Dendritic cell treated with granulocyte-macrophage colony-stimulating factor and Interleukin-4, amounts not matched to agents 40 ng/mL and 50 ng/mL, for 4 days (primary cell): ENCODE measurements around the gene EFCAB8.

ENCODE experiments used
- H3K27ac Mint-ChIP-seq: one replicate; pipeline ENCODE4 v1.8.0; 2022; ENCODE audit warnings: mild to moderate bottlenecking, mixed read lengths
- H3K27me3 Mint-ChIP-seq: one replicate; pipeline ENCODE4 v1.8.0; 2022; ENCODE audit warnings: mild to moderate bottlenecking, mixed read lengths
- H3K36me3 Mint-ChIP-seq: one replicate; pipeline ENCODE4 v1.8.0; 2022; ENCODE audit warnings: low read depth, mixed read lengths
- H3K4me1 Mint-ChIP-seq: one replicate; pipeline ENCODE4 v1.8.0; 2022; ENCODE audit warnings: low read depth, mixed read lengths
- H3K4me3 Mint-ChIP-seq: one replicate; pipeline ENCODE4 v1.8.0; 2022; ENCODE audit warnings: mild to moderate bottlenecking, moderate library complexity, mixed read lengths
- H3K9me3 Mint-ChIP-seq: one replicate; pipeline ENCODE4 v1.8.0; 2022; ENCODE audit warnings: mixed read lengths
- intact Hi-C: fragments of 100-400 bp; cut with micrococcal nuclease; formaldehyde crosslinking; loops from one replicate; pipeline ENCODE4 v1.15.0; 2022

EFCAB8 gene

DNA sequence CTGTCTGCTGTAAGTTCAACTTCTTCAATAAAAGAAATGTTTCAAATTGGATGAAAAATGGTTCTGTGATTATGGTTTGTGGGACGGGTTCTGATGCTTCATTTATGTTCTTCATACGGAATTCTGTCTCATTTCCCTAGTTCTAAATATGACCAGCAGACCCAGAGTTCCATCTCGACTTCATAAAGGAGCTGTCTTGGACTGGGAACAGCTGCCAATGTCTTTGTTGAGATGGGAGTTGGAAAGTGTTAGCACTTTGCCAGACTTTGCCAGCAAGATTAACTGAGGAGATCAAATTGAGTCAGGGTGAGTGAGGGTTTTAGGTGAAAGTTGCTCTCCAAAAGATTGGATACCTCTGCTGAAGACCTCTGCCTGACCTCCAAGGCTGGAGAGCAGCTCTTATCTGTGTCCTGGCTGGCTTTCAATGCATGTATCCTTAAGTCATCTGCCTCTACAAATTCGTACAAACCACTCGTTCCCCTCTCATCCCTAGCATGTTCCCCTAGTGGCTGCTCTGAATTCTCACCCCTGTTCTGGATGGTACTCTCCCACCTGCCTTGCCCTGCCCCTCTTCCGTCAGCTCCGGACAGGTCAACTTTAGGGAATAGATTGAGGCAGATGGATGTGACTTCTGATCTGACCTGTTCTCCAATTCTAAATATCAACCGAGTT lies at the start of gene EFCAB8:
TSS of gene EFCAB8 (plus strand) at position 223 of the 672 bp plus-strand sequence. CDS start 4,870 bp downstream, outside the sequence.
- Mint-ChIP-seq H3K4me1 (no peaks in the 10 kb centered on the region), H3K9me3 (no peaks in the 10 kb centered on the region), H3K27me3 (peaks cover 1% of the 10 kb centered on the region), H3K36me3 (peaks cover 49% of the 10 kb centered on the region), H3K4me3 (no peak within 1 kb of the TSS), H3K27ac (no peak within 1 kb of the TSS)
- intact Hi-C loops, result no loop called here

GRCh38 chr20:32809907-32810306 lies 48.8 kb upstream of the EFCAB8 start:
- H3K36me3 Mint-ChIP-seq, result no peaks in the 10 kb centered on the region
- H3K27me3 Mint-ChIP-seq, result no peaks in the 10 kb centered on the region
- H3K4me1 Mint-ChIP-seq, result no peaks in the 10 kb centered on the region
- H3K27ac Mint-ChIP-seq, result no peak overlapping the region
- no peak overlapping the region for H3K4me3 Mint-ChIP-seq
- H3K9me3 Mint-ChIP-seq, result no peaks in the 10 kb centered on the region
- intact Hi-C loops, result no loop called here

- Mint-ChIP-seq H3K4me1 (no peaks in the 10 kb centered on the region), H3K9me3 (no peaks in the 10 kb centered on the region), H3K27ac (no peak overlapping the region)
Observed at GRCh38 chr20:32810941-32811340, 47.8 kb upstream of the EFCAB8 start.

DNA sequence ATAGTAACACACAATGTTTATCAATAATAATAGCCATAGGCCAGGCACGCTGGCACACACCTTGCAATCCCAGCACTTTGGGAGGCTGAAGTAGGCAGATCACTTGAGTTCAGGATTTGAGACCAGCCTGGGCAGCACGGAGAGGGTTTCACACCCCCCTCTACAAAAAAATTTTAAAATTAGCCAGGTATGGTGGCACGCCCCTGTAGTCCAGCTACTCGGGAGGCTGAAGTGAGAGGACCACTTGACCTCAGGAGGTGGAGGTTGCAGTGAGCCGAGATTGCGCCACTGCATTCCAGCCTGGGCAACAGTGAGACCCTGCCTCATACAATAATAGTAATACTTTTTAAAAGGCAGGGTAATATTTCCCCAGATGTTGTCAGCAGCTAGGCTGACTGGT lies 46.8 kb upstream of the EFCAB8 start:
- intact Hi-C loops, result no loop called here
- Mint-ChIP-seq H3K27ac (no peak overlapping the region), H3K36me3 (no peaks in the 10 kb centered on the region), H3K27me3 (no peaks in the 10 kb centered on the region), H3K9me3 (no peaks in the 10 kb centered on the region), H3K4me1 (no peaks in the 10 kb centered on the region), H3K4me3 (no peak overlapping the region)

More at GRCh38 chr20:32810941-32811340, 47.8 kb upstream of the EFCAB8 start:
- H3K36me3 Mint-ChIP-seq, result no peaks in the 10 kb centered on the region
- no peaks in the 10 kb centered on the region for H3K27me3 Mint-ChIP-seq
- intact Hi-C loops, result no loop called here
- no peak overlapping the region for H3K4me3 Mint-ChIP-seq

DNA sequence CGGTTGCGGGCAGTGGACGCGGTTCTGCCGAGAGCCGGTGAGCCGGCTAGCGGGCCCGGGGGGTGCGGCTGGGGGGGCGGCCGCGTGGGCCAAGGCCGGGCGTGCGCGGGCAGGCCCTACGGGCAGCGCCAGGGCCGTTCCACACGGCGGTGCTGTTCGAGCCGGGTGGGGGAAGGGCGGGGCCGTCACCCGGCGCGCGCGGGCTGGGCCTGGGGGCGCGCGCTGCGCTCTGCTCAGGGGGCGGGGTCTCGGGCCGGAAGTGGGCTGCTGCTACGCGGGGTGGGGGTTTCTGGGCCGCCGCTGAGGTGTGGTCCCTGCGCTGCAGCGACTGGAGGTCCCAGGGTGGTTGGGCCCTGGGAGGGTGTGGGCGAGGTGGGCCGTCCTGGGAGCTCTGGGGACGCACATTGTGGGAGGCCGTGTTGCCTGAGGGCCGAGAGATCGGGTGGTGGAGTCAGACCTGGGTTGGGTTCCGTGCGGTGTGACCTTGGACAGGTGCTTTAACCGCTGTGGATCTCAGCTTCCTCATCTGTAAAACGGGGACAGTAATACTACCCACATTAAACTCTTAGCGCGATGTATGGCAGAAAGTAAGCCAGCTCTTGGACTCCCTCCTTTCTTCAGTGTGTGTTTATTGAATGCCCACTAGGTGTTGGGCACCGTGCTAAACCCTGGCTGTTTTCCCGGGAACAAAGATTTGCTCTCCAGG lies 38.6 kb upstream of the EFCAB8 start:
- H3K27me3 Mint-ChIP-seq, result no peaks in the 10 kb centered on the region
- peaks cover 40% of the 10 kb centered on the region for H3K4me1 Mint-ChIP-seq
- peak overlapping the region; percentile 90 for H3K27ac Mint-ChIP-seq
- intact Hi-C loops, result loop anchor here (1.0 kb wide), 1 partner anchor 10 kb away; no protein-coding TSS in a partner anchor
- H3K9me3 Mint-ChIP-seq, result no peaks in the 10 kb centered on the region
- H3K36me3 Mint-ChIP-seq, result peaks cover 17% of the 10 kb centered on the region
- peak overlapping the region; percentile 87 for H3K4me3 Mint-ChIP-seq

GRCh38 chr20:32820698-32821377 lies 37.9 kb upstream of the EFCAB8 start:
- Mint-ChIP-seq H3K27ac (peak overlapping the region; percentile 90), H3K4me3 (peak overlapping the region; percentile 87), H3K27me3 (no peaks in the 10 kb centered on the region), H3K4me1 (peaks cover 40% of the 10 kb centered on the region), H3K36me3 (peaks cover 24% of the 10 kb centered on the region), H3K9me3 (no peaks in the 10 kb centered on the region)
- intact Hi-C loops, result loop anchor here (1.0 kb wide), 1 partner anchor 9 kb away; no protein-coding TSS in a partner anchor

GRCh38 chr20:32822225-32822624 lies 36.5 kb upstream of the EFCAB8 start:
- H3K4me3 Mint-ChIP-seq, result no peak overlapping the region
- H3K36me3 Mint-ChIP-seq, result peaks cover 37% of the 10 kb centered on the region
- peaks cover 42% of the 10 kb centered on the region for H3K4me1 Mint-ChIP-seq
- no peak overlapping the region for H3K27ac Mint-ChIP-seq
- intact Hi-C loops, result no loop called here
- H3K27me3 Mint-ChIP-seq, result no peaks in the 10 kb centered on the region
- H3K9me3 Mint-ChIP-seq, result no peaks in the 10 kb centered on the region

DNA sequence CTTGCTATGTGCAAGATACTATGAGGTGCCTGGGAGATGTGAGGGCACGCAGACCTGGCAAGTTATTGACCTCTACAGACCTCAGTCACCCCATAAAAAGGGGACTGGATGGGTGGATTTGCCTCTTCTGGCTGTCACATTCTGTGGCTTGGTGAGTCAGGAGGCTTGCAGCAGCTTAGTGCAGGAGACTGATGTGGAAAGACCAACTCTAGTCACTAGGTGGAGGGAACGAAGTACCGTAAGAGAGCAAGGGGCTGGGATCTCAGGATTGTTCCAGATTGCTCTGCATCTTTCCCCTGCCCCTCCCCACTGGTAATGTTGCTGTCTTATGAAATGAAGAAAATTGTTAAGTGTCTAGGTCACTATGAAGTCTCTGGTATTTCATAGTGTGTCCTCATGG lies 35.6 kb upstream of the EFCAB8 start:
- H3K4me1 Mint-ChIP-seq, result peaks cover 51% of the 10 kb centered on the region
- intact Hi-C loops, result no loop called here

DNA sequence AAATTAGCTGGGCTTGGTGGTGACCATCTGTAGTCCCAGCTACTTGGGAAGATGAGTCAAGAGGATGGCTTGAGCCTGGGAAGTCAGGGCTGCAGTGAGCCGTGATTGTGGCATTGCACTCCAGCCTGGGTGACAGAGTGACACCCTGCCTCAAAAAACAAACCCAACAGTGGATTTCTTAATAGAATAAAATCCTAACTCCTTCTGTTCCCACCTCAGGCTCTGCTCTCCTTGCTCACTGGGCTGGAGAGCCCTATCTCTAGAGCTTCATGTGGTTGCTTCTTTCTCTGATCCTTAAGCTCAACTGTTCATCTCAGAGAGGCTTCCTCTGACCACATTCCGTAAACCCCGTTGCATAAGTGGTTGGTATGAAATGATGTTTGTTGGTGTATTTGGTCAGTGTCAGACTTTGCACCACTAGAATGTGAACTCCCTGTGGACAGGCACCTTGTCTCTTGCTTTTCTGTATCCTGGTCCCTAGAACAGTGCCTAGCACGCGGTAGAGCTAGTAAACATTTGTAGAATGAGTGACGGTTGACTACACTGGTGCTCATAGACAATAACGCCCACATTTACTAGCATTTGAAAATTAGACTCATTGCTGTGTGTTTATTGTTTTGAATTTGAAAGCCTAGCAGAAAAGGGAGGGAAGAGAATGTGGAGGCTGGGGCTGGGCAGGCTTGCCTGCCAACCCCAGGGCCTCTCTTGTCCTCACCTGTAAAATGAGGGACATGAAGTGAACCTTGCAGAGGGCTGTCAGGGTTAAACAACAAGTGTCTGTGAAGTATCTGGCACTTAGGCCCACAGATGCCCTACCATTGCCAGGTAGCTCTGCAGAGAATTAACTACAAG lies 34.8 kb upstream of the EFCAB8 start:
- no peaks in the 10 kb centered on the region for H3K27me3 Mint-ChIP-seq
- intact Hi-C loops, result no loop called here
- peaks cover 55% of the 10 kb centered on the region for H3K36me3 Mint-ChIP-seq
- no peaks in the 10 kb centered on the region for H3K9me3 Mint-ChIP-seq
- peaks cover 56% of the 10 kb centered on the region for H3K4me1 Mint-ChIP-seq
- H3K27ac Mint-ChIP-seq, result no peak overlapping the region
- H3K4me3 Mint-ChIP-seq, result no peak overlapping the region

More for the DNA sequence above, 35.6 kb upstream of the EFCAB8 start:
- no peaks in the 10 kb centered on the region for H3K27me3 Mint-ChIP-seq
- peak overlapping the region; percentile 36 for H3K27ac Mint-ChIP-seq
- H3K9me3 Mint-ChIP-seq, result no peaks in the 10 kb centered on the region
- peaks cover 46% of the 10 kb centered on the region for H3K36me3 Mint-ChIP-seq
- no peak overlapping the region for H3K4me3 Mint-ChIP-seq

DNA sequence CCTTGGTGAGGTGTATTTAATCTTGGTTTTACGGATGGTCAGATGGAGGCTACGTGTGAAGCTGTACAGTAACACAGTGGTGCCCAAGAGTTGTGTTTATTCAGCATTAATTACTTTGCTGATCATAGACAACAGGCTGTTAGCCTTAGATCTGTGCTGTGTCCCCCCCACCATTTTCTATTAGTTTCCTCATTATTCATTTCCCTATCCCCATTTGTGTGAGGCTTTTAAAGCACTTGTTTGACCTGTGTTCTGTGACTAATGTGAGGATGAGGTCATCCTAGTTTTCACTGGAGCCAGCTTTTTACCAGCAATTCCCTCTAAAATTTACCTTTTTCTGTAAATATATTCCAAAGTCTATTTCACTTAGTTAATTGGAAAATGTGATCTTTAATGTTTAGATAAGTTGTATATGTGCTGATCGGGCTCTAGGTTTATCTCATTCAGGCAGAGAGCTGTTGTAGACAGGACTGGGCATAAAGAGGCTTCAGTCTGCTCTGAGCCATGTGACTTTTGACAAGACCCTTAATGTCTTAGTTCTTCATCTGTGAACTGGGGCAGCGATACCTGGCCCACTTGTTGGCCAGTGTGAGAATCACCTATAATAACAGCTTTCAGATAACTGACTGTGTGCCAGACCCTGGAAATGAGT lies 30.6 kb upstream of the EFCAB8 start:
- H3K9me3 Mint-ChIP-seq, result no peaks in the 10 kb centered on the region
- peak overlapping the region; percentile 9 for H3K27ac Mint-ChIP-seq
- no peaks in the 10 kb centered on the region for H3K27me3 Mint-ChIP-seq

DNA sequence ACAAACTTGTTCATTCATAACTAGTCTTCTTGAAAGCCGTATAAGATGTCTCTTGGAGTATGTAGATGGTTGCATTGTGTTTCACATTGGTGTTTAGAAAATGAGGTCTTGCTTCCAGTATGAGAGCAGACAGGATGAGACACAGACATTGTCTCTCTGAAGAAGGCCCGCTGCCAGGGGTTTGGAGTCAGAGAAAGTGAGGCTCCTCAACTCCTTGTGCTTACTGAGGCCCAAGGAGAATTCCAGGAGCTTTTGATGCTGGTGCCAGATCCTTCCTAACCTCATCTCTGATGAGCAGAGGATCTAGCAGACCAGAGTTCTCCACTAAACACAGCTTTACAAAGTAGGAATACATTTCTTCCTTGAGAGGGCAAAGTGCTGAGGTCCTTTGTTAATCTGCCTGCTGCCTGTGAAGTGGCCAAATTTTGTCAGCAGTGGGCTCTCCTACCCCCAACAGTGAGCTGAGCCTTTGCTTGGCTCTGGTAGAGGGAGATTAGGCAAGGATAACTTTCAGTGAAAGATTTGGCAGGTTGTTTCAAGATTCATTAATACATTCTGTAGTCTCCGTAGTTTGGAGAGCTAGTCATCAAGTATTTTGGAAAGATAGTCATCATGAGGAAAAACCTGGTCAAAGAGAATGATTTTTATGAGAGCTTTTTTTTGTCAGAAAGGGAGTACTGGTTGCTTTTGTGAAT lies 29.3 kb upstream of the EFCAB8 start:
- H3K27ac Mint-ChIP-seq, result peak overlapping the region; percentile 90
- peaks cover 36% of the 10 kb centered on the region for H3K4me1 Mint-ChIP-seq

More for the DNA sequence above, 30.6 kb upstream of the EFCAB8 start:
- intact Hi-C loops, result no loop called here
- H3K36me3 Mint-ChIP-seq, result peaks cover 76% of the 10 kb centered on the region
- no peak overlapping the region for H3K4me3 Mint-ChIP-seq
- H3K4me1 Mint-ChIP-seq, result peaks cover 48% of the 10 kb centered on the region

DNA sequence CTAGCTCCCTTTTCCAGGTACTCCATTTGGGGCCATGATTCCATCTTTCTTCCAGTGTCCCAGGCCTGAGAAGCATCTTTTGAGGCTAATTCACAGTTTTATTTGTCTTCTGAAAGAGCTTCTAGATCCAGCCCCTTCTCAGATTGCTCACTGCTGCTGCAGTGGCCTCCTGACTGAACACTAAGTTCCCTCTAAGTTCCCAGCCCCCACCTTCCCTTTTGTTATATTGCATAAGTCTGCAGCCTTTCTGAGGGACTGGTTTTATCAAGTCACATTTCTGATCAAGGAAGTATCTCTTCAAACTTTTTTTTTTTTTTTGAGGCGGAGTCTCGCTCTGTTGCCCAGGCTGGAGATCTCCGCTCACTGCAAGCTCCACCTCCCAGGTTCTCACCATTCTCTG lies 28.3 kb upstream of the EFCAB8 start:
- Mint-ChIP-seq H3K4me1 (peaks cover 36% of the 10 kb centered on the region), H3K36me3 (peaks cover 89% of the 10 kb centered on the region), H3K27me3 (no peaks in the 10 kb centered on the region)

More for the DNA sequence above, 29.3 kb upstream of the EFCAB8 start:
- intact Hi-C loops, result loop anchor here (1.0 kb wide), 1 partner anchor 9 kb away; no protein-coding TSS in a partner anchor
- Mint-ChIP-seq H3K4me3 (no peak overlapping the region), H3K9me3 (no peaks in the 10 kb centered on the region), H3K36me3 (peaks cover 87% of the 10 kb centered on the region), H3K27me3 (no peaks in the 10 kb centered on the region)

More for the DNA sequence above, 28.3 kb upstream of the EFCAB8 start:
- Mint-ChIP-seq H3K4me3 (peak overlapping the region; percentile 39), H3K9me3 (no peaks in the 10 kb centered on the region), H3K27ac (peak overlapping the region; percentile 90)
- intact Hi-C loops, result loop anchor here (1.0 kb wide), 1 partner anchor 10 kb away; no protein-coding TSS in a partner anchor
